ENCODE measurements around the gene MMP25. TPM values are rescaled to one million over a fixed set of nuclear protein-coding genes. Genes with fewer than 3 reads are reported as not detected.
"Not testable (repeated sequence)": the region's sequence is repeated elsewhere in the genome, so short reads cannot be mapped to it uniquely, and the experiment has no call there.

The MMP25 gene
- total RNA-seq, 2 donors from 2014 or later: 4.2 TPM; not detected in 1

DNA sequence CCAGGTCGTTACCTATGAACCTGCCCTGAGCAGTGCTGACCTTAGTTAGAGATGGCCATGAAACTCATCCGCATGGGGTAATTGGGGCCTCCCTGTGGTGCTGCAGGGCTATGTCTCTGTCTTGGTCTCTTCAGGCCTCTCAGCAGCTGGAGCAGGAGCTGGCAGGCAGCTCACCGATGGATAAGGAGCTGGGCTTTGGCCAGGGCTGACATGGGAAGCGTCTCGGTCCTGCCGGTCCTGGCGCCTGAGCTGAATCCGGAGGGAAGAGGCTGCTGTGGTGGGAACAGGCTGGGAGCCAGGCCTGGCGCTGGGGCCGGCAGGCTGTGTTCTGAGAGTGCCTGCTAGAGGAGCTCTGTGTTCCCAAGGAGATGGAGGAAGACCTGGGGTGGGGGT lies 29.2 kb downstream of the MMP25 start:
- Histone ChIP-seq H3K4me3 (no peak overlapping the region), H3K9me3 (no peaks in the 10 kb centered on the region), H3K36me3 (no peaks in the 10 kb centered on the region), H3K4me1 (ENCODE audit: control insufficient read depth in 1 of 2, low read depth in 2 of 2) (no peaks in the 10 kb centered on the region), H3K27me3 (replicated peaks; ENCODE audit: insufficient read depth) (no peaks in the 10 kb centered on the region), H3K27ac (no peak overlapping the region)
- no peak for ATAC-seq (ENCODE audit: insufficient number of reproducible peaks, low FRiP score, low read depth)
- no peak for DNase-seq (ENCODE audit: low spot score)
- no peak for TF ChIP-seq CTCF (IDR thresholded peaks at IDR 0.05)

GRCh38 chr16:3075946-3076345 lies 29.6 kb downstream of the MMP25 start:
- H3K27me3 ChIP-seq (replicated peaks; ENCODE audit: insufficient read depth); H3K9me3 ChIP-seq; DNase-seq (ENCODE audit: low spot score); H3K4me3 ChIP-seq; ATAC-seq (ENCODE audit: insufficient number of reproducible peaks, low FRiP score, low read depth); H3K36me3 ChIP-seq; H3K27ac ChIP-seq; H3K4me1 ChIP-seq (ENCODE audit: control insufficient read depth in 1 of 2, low read depth in 2 of 2): not testable (repeated sequence)

- H3K9me3 ChIP-seq: no peaks in the 10 kb centered on the region
- DNase-seq (ENCODE audit: low spot score): no peak
- no peaks in the 10 kb centered on the region for H3K4me1 ChIP-seq (ENCODE audit: control insufficient read depth in 1 of 2, low read depth in 2 of 2)
- no peak overlapping the region for H3K27ac ChIP-seq
- H3K36me3 ChIP-seq: no peaks in the 10 kb centered on the region
- no peaks in the 10 kb centered on the region for H3K27me3 ChIP-seq (replicated peaks; ENCODE audit: insufficient read depth)
- no peak for TF ChIP-seq CTCF (IDR thresholded peaks at IDR 0.05)
- H3K4me3 ChIP-seq: no peak overlapping the region
- no peak for ATAC-seq (ENCODE audit: insufficient number of reproducible peaks, low FRiP score, low read depth)
These were observed 30.2 kb downstream of the MMP25 start for GRCh38 chr16:3076577-3076976.

GRCh38 chr16:3080024-3080423 lies 33.7 kb downstream of the MMP25 start:
- TF ChIP-seq CTCF (IDR thresholded peaks at IDR 0.05): no peak
- DNase-seq (ENCODE audit: low spot score) (no peak), ATAC-seq (ENCODE audit: insufficient number of reproducible peaks, low FRiP score, low read depth) (no peak)
- Histone ChIP-seq H3K4me3 (no peak overlapping the region), H3K27me3 (replicated peaks; ENCODE audit: insufficient read depth) (no peaks in the 10 kb centered on the region), H3K9me3 (no peaks in the 10 kb centered on the region), H3K36me3 (no peaks in the 10 kb centered on the region), H3K4me1 (ENCODE audit: control insufficient read depth in 1 of 2, low read depth in 2 of 2) (no peaks in the 10 kb centered on the region), H3K27ac (no peak overlapping the region)

GRCh38 chr16:3081957-3082356 lies 35.6 kb downstream of the MMP25 start:
- not testable (repeated sequence) for H3K4me1 ChIP-seq (ENCODE audit: control insufficient read depth in 1 of 2, low read depth in 2 of 2); H3K4me3 ChIP-seq; H3K36me3 ChIP-seq; H3K27ac ChIP-seq; H3K27me3 ChIP-seq (replicated peaks; ENCODE audit: insufficient read depth); H3K9me3 ChIP-seq; DNase-seq (ENCODE audit: low spot score); ATAC-seq (ENCODE audit: insufficient number of reproducible peaks, low FRiP score, low read depth)

GRCh38 chr16:3083408-3083807 lies 37.0 kb downstream of the MMP25 start:
- H3K4me3 ChIP-seq: not testable (repeated sequence)

DNA sequence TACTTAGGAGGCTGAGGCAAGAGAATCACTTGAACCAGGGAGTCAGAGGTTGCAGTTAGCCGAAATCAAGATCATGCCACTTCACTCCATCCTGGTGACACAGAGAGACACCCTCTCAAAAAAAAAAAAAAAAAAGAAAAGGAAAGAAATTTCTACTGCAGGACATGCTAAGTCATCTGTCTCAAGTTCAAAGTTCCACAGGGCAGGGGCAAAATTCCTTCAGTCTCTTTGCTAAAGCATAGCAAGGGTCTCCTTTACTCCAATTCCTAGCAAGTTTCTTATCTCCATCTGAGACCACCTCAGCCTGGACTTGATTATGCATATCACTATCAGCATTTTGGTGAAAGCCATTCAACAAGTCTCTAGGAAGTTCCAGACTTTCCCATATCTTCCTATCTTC lies 38.1 kb downstream of the MMP25 start:
- H3K4me3 ChIP-seq: no peak overlapping the region
- DNase-seq (ENCODE audit: low spot score): no peak
- no peak for TF ChIP-seq CTCF (IDR thresholded peaks at IDR 0.05)
- H3K27ac ChIP-seq: no peak overlapping the region
- H3K27me3 ChIP-seq (replicated peaks; ENCODE audit: insufficient read depth): no peaks in the 10 kb centered on the region
- H3K9me3 ChIP-seq: no peaks in the 10 kb centered on the region
- no peak for ATAC-seq (ENCODE audit: insufficient number of reproducible peaks, low FRiP score, low read depth)
- peaks cover 0 to 5% of the 10 kb centered on the region in 2 donors for H3K4me1 ChIP-seq (ENCODE audit: control insufficient read depth in 1 of 2, low read depth in 2 of 2)
- no peaks in the 10 kb centered on the region for H3K36me3 ChIP-seq

More at GRCh38 chr16:3083408-3083807, 37.0 kb downstream of the MMP25 start:
- not testable (repeated sequence) for H3K9me3 ChIP-seq; H3K4me1 ChIP-seq (ENCODE audit: control insufficient read depth in 1 of 2, low read depth in 2 of 2); ATAC-seq (ENCODE audit: insufficient number of reproducible peaks, low FRiP score, low read depth); H3K27me3 ChIP-seq (replicated peaks; ENCODE audit: insufficient read depth); H3K27ac ChIP-seq; DNase-seq (ENCODE audit: low spot score); H3K36me3 ChIP-seq

Measured in thoracic aorta (tissue), 2 donors.